ENCODE measurements around the gene PYGO2.
A peak's percentile ranks its signal among the peaks of the same experiment; 100 is the strongest.
"Not testable (repeated sequence)": the region's sequence is repeated elsewhere in the genome, so short reads cannot be mapped to it uniquely, and the experiment has no call there.

PYGO2 gene

DNA sequence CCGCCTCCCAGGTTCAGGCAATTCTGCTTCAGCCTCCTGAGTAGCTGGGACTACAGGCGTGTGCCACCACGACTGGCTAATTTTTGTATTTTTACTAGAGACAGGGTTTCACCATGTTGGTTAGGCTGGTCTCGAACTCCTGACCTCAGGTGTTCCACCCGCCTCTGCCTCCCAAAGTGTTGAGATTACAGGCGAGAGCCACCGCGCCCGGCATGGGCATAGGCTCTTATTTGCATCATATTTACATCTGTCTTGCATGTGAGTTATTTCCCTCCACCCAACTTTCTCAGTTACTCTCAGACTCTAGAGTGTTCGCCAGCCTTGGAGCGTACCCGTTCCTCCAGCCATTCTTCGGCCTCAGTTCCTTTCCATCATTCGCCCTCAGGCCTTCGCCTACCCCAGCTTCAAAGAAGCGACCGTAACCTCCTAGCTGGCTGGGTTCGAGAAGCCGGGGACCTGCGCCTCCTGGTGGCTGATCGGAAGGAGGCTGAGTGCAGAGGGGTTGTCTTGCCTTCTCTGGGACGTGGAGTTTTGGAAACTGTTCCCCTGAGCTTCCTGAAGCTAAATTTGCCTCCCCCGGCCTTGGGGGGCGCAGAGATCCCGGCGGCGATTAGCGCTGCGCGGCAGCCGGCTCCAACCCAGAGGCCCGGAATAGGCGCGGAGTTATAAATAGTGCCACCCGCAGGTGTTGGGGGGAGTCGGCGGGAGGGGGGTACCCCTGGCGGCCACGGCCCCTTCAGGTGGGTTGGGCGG, 37.4 kb upstream of the PYGO2 start:
- DNase-seq (ENCODE audit: low read depth), result peak; percentile 71

DNA sequence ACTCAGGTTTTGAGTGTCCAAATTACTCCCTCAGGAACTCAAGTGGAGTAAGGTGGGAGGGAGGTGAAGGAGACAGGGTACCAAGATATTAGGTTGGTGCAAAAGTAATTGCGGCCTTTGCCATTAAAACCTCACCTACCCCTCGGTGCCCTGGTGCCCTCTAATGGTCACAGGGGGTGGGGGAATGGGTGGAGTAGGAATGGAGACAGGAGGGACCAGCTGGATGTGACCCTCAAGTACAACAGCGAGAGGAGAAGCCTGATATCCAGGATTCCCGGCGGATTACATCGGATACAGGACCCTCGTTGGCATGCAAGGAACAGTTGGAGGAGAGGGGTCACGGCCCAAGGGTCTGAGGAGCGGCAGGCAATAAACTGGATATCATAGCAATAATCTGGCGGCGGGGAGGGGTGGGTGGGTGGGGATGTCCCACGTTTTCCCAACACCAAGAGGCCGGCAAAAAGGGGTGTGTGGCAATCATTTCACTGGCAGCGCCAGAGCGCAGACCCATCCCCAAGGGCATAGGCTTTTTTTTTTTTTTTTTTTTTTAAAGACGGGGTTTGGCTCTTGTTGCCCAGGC, 36.7 kb upstream of the PYGO2 start:
- no peak overlapping the region for H3K4me3 ChIP-seq (ENCODE audit: low read length)
- no peak for DNase-seq (ENCODE audit: low read depth)
- 0 out of 2 replicates have a peak, but pooled peaks have one; percentile 15 for TF ChIP-seq CTCF (conservative IDR thresholded peaks at IDR 0.05; ENCODE audit: low read length)

More for the DNA sequence above, 37.4 kb upstream of the PYGO2 start:
- TF ChIP-seq CTCF (conservative IDR thresholded peaks at IDR 0.05; ENCODE audit: low read length), result peak; percentile 89
- H3K4me3 ChIP-seq (ENCODE audit: low read length), result peak overlapping the region; percentile 37

DNA sequence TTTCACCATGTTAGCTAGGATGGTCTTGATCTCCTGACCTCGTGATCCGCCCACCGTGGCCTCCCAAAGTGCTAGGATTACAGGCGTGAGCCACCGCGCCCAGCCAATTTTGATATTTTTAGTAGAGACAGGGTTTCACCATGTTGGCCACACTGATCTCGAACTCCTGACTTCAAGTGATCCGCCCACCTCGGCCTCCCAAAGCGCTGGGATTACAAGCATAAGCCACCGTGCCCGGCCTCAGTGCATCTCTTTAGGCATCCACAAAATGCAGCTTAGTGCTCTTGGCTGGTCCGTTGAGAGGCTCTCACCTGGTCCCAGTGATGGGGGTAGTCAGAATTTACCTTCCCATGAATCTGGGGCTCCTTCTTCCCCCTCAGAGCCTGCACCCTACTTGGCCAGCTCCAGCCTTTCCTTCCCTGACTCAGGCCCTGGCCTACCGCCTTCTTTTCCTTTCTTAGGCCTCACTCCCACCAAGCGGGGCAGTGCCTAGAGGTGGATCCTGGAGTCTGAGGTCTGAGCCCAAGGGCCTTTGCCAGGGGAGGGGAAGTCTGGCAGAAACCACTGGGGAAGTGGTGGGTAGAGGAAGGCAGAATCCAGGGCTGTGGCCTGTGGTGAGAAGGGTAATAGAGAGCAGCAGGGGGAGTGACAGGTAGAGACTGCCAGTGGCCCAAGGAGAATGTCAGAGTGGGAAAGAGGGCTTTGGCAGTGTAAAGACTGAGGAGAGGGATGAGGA, 35.6 kb upstream of the PYGO2 start:
- no peak overlapping the region for H3K4me3 ChIP-seq (ENCODE audit: low read length)
- TF ChIP-seq CTCF (conservative IDR thresholded peaks at IDR 0.05; ENCODE audit: low read length), result no peak
- no peak for DNase-seq (ENCODE audit: low read depth)

DNA sequence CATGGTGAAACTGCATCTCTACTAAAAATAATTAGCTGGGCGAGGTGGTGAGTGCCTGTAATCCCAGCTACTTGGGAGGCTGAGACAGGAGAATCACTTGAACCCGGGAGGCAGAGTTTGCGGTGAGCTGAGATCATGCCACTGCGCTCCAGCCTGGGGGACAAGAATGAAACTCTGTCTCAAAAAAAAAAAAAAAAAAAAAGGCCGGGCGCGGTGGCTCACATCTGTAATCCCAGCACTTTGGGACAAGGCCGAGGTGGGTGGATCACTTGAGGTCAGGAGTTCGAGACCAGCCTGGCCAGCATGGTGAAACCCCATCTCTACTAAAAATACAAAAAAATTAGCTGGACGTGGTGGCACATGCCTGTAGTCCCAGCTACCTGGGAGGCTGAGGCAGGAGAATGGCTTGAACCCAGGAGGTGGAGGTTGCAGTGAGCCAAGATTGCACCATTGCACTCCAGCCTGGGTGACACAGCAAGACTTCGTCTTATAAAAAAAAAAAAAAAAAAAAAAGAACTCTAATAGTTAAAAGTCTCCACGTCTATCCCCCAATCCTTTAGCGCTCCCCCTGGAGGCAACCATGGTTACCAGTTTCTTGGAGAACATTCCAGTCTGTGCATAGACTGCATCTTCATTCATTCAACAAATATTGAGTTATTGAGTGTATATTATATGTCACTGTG, 33.9 kb upstream of the PYGO2 start:
- DNase-seq (ENCODE audit: low read depth), result peak; percentile 87
- TF ChIP-seq CTCF (conservative IDR thresholded peaks at IDR 0.05; ENCODE audit: low read length), result peak; percentile 62
- not testable (repeated sequence) for H3K4me3 ChIP-seq (ENCODE audit: low read length)

DNA sequence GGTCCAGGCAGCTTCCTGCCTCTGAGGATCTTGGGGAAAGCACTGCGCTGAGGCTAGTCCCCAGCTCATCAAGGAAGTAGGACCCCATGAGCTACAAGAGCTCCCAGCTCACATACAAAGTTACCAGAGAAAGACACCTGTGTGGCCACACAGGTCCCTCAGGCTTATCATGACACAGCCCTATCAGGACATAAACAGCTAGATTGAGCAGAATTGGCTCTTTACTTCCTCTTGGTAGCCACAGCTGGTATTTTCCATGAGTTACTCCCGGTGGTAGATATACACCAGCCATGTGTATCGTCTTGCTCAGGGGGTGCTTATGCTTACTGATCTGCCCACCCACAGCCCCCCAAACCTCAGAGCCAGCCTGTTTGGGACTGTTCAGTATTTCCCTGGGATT, 33.0 kb upstream of the PYGO2 start:
- H3K4me3 ChIP-seq (ENCODE audit: low read length), result no peak overlapping the region
- no peak for TF ChIP-seq CTCF (conservative IDR thresholded peaks at IDR 0.05; ENCODE audit: low read length)
- no peak for DNase-seq (ENCODE audit: low read depth)

GRCh38 chr1:154994269-154994587, 32.6 kb upstream of the PYGO2 start:
- H3K4me3 ChIP-seq (ENCODE audit: low read length), result no peak overlapping the region
- TF ChIP-seq CTCF (conservative IDR thresholded peaks at IDR 0.05; ENCODE audit: low read length), result no peak
- DNase-seq (ENCODE audit: low read depth), result no peak

Measured in AG10803 (cell line).